Inflammatory macrophage treated with lipopolysaccharide for 1 hour (primary cell): Measurements from ENCODE around the gene MPP3.
A peak's percentile ranks its signal among the peaks of the same experiment; 100 is the strongest.
"Not testable (repeated sequence)": the region's sequence is repeated elsewhere in the genome, so short reads cannot be mapped to it uniquely, and the experiment has no call there.

Experiments used
- DNase-seq, 2 donors: peaks; one replicate each; pipeline ENCODE4 v3.0.0-alpha.2; 2020 to 2022

The MPP3 gene

DNA sequence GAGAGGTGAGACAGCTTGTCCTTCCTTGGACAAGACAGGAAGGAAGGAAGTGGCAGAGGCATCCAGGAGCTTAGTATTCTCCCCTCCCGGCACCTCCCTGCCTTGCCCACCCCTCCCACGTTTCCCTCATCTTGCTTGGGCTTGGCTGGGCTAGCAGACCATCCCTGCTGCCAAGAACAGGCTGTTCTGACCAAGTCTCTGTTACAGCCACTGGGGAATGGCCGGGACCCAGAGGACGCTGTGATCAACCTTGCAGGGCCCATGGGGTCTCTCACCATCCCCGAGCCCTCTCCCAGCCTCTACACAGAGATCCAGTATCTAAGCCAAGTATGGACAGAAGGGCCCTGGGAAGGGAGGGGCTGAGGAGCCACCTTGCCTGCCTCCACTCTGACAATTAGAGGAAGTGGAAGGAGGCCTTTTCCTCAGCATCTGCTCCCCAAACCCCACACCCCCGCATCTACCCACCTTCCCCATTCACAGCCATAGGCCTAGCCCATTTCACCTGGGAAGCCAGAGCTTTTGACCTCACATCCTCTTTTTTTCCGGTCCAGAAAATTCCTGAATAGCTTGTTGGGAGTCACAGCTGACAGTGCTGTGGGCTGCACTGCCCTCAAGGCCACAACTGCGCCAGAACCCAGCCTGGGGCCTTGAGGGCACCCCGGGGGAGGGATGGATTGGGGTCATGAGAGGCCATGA, 28.1 kb upstream of the MPP3 start:
- DNase-seq: no peak

DNA sequence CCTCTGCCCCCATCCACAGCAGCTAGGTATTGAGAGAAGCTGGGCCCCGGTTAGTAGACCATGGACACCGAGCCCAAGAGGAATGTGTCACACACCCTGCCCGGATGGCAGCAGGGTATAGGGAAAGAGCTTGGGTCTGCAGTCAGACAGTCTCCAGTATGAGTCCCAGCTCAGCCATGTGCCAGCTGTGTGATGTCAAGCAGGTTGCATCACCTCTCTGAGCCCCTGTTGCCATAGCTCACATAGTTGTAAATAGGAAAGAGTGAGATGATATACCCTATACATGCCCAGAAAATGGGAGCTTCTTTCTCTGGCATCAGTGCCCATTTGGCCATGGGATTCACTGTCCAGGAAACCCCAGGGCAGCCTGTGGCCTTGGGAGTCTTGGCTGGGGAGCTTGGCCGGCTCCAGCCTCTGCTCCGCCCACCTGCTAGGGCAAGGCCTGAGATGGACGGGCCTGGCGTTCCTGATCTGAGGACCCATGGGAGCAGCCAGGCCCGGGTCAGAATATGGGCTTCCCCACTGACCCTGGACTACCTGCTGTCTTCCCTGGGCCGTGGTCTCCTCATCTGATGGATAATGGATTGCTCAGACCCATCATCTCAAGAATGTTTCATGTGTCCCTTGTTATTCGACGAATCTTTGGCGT, 27.3 kb upstream of the MPP3 start:
- no peak for DNase-seq

DNA sequence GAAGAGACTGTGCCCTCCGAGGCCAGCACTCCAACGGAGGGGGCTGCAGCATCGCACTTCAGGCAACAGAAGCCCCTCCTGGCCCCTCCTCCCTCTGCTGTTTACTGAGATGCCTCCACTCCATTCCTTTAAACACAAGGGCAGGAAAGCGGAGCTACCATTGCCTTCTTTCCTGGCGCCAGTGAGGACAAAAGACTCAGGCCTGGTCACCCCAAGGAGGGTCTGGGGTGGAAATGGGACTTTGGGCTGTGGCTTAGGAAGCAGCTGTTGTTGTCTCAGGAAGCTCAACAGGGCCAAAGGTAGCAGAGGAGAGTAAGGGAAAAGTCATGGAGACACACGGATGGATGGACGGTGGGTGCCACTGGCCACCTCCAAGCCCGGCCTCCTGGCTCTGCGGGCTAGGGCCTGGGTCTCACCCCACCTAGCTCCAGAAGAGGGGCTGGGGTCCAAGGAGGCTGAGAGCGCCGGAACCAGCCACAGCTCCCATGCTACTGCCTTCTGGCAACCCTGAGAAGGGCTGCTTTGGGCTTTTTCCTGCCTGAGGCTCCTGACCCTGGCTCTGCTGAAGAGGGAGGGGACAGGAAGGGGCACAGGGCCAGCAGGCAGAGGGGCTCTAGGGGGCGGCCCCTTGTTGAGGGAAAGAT, 25.1 kb upstream of the MPP3 start:
- DNase-seq: no peak

DNA sequence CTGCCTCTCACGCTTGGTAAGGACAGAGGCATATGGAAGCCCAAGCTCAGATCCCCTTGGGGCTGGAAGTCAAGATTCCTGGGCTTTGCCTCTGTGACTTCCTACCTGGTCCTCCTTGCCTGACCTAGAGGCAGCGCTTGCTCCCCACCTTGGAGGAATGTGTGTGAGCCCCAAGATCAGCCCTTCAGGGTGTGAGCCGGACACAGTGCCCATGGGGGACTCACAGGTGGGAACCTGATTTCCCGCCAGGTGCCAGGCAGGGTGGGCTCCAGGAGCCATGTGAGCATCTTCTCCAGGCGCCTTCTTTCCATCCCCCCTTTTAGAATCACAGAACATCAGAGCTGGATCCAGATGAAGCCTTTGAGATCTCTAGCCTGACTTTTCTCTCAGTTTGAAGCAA, 24.2 kb upstream of the MPP3 start:
- no peak for DNase-seq

DNA sequence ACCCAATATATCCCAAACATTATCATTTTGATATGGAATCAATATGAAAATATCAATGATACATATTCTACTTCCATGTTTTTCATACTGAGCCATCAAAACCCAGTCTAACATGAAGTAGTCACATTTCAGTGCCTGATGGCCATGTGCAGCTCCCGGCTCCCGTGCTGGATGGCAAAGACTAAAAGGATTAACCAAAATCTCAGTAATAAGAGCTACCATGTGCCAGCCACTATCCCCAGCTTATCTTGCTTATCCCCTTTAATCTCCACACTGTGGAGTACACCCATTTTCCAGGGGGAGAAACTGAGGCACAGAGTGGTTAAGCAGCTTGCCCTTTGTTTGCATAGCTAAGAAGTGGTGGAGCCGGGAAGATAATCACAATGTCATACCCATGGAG, 23.2 kb upstream of the MPP3 start:
- no peak for DNase-seq

DNA sequence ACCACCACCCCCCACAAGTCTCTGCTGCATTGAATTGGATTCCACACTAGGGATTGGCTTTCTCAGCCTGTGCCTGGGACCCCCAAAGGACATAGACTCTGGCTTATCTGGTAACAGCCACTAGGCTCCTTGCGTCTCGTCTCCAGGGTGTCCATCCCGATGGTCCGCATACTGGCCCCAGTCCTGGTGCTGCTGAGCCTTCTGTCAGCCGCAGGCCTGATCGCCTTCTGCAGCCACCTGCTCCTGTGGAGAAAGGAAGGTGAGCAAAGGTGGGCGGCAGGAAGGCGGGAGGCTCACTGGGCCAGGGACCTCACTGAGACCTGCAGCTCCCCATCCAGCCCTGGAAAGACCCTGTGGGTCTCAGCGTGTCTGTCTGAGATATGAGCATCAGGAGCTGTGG, 22.1 kb upstream of the MPP3 start:
- no peak for DNase-seq

DNA sequence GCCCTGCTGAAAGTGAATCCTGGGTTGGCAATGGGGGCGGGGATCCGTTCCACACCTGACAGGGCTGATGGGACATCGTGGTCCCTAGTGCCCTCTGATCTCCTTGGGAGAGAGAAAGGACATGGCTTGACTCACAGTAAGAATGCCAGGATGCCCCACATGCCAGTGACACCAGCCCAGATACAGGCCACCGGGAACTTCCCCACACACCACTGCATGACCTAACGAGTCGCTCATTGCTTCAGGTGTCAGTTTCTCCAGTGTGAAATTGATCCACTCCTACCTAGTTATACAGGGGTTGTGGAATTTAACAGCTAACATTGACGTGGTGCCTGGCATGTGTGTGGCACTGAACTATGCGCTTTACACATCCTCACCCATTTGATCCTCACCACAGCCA, 21.6 kb upstream of the MPP3 start:
- no peak for DNase-seq

DNA sequence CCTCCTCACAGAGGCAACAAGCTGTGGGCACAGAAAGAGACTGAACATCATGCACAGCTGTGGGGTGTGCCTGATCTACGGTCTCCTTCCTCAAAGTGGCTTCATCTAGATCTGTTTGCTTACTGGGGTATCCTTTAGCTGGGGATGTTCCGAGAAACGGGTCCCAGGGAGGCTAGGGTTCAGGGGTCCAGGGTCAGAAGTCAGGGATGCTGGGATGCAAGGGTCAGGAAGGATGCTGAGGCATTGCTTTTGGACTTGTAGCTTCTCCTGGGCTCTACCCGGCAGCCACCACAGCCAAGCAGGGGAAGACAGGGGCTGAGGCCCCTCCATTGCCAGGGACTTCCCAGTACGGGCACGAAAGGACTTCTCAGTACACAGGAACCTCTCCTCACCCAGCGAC, 20.6 kb upstream of the MPP3 start:
- no peak for DNase-seq

DNA sequence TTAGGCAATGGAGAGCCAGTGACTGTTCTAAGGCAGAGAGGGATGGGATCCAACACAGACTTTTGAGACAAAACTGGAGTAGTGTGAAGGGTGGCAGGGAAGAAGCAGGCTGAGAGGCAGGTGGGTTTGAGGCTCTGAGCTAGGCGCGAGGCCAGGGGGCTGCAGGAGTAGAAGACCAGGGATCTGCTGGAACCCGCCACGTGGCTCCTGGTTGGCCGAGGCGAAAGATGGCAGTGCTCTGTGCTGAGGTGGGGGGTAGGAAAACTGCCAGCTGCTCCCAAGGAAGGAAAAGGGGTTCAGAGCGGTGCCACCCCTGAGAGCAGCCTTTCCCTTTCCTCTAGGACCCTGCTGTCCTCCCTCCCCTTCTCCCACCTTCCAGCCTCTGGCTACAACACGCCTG, 19.6 kb upstream of the MPP3 start:
- DNase-seq: no peak

DNA sequence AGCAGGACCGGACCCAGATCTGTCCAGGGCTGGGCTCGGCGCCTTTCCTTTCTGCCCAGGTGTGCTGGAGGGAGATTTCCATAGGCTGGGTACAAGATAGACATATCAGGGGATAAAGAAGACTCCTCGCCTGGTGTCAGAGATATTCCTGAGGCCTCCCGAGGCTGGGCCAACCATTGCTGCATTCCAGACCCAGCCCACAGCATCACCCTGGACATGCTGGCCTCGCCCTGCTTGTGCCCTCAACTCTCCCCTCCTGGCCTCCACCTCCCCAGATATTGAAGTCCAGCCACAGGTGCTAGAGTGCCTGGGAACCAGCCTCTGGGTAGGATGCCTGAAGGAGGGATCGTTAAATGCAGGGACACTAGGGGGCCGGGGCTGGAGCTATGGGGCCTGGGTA, 16.2 kb upstream of the MPP3 start:
- DNase-seq: no peak

DNA sequence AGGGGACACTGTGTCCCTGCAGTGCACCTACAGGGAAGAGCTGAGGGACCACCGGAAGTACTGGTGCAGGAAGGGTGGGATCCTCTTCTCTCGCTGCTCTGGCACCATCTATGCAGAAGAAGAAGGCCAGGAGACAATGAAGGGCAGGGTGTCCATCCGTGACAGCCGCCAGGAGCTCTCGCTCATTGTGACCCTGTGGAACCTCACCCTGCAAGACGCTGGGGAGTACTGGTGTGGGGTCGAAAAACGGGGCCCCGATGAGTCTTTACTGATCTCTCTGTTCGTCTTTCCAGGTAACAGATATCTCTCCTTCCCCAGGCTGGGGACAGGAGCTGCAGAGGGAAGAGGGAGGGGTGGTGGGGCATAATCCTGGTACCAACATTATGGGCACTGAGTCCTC, 15.7 kb upstream of the MPP3 start:
- no peak for DNase-seq

DNA sequence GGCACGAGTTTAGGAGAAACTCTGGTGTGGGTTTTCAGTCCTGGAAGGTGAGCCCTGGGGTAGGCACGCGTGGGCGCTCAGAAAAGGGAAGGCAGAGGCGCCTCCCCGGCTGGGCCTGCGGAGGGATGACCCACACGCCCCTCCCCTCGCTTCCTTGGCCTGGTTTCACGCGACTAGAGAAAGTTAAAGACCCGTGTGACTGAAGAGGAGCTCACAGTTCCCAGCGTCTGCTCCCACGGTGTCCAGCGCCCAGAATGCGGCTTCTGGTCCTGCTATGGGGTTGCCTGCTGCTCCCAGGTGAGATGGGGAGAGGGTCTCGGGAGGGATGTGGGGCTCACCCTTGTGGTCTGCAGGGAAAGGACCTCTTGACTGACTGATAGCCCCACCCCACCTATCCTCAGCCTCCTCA, 14.0 kb upstream of the MPP3 start, which contains the start of gene CD300LG:
TSS of gene CD300LG (plus strand) at position 214 of the 409 bp plus-strand sequence. CDS start at position 255, 41 bp downstream.
- peak; percentile 38 to 44 for DNase-seq

DNA sequence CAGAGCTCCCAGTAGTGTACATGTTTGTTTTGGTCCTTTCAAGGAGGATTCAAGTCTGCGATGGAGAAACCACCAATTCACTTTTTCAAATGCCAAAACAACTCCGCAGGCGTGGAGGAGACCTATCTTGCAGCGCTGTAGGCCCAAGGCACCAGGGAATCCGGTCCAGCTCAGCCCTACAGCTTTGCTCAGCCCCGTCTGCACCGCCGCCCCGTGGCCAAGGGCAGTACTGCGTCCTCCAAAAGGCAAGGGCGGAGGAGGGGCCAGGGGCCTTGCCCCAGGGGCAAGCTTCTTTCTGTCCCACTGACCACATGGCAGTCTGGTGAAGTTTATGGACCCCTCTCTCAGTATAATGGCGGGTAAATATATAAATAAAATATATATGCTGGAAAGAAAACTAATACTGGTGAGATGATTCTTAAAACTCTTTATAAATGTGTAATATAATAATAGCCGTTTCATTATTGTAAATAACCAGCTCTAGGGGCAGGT, 13.3 kb upstream of the MPP3 start:
- peak; percentile 44 to 91 for DNase-seq

DNA sequence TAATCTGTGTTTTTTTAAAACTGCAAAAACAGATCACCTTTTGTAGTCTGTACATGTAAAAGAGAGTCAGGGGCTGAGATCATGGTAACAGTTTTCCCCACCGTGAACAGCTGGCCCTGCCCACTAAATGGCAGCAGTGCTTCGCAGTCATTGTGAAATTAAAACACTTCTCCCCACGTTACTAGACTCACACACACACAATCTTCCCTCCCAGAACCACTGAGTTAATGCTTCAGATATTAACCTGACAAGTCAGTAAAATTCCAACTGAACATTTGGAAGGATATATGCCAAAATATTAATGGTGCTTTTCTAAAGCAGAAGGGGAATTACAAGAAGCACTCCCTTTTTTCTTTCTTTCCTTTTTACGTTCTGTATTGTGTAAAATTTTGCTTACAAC, 12.8 kb upstream of the MPP3 start:
- no peak for DNase-seq

DNA sequence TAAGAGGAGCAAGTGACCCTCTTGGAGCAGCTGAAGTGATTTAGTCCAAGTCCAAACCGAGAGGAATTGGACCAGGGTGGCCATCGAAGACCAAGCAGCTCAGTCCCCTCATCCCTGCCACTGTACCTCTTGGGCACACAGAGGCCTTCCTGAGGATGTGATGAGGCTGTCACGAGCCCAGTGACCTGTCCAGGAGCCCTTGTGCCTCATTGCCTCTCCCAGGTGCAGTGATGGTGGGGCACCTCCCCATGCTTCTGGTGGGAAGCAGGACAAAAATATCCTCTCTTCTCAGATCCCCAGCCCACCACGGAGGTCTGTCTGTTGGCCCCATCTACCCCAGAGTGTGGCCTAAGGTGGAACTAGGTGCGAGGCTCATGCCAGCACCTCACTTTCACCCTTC, 11.3 kb upstream of the MPP3 start:
- DNase-seq: no peak

DNA sequence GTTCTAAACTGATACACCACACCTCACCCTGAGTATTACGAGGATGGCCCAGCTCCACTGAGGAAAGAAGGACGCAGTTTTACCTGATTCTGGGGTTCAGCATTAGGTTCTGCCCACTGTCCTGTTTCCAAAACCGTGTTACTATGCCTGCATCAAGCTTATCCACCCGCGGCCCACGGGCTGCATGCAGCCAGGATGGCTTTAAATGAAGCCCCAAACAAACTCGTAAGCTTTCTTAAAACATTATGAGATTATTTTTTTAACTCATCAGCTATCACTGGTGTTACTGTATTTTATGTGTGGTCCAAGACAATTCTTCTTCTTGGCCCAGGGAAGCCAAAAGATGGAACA, 10.0 kb upstream of the MPP3 start:
- no peak for DNase-seq

DNA sequence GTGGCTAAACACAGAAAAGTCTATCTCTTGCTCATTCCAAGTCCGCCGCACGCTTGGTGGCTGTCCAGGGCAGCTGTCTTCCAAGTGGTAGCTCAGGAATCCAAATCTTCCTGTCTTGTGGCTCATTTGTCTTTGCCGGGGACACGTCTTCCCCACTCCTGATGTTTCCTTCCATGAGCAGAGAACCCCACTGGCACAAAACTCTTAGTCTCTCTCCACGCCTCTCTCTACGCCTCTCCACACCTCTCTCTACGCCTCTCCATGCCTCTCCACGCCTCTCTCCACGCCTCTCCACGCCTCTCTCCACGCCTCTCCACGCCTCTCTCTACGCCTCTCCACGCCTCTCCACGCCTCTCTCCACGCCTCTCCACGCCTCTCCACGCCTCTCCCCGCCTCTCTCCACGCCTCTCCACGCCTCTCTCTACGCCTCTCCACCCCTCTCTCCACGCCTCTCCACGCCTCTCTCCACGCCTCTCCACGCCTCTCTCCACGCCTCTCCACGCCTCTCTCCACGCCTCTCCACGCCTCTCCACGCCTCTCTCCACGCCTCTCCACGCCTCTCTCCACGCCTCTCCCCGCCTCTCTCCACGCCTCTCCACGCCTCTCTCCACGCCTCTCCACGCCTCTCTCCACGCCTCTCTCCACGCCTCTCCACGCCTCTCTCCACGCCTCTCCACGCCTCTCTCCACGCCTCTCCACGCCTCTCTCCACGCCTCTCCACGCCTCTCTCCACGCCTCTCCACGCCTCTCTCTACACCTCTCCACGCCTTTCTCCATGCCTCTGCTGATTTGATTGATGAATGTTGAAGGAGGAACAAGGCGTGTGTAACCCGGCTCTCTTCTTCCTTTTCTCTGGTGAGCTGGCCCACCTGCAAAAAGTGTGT, 9.4 kb upstream of the MPP3 start:
- DNase-seq: not testable (repeated sequence)

DNA sequence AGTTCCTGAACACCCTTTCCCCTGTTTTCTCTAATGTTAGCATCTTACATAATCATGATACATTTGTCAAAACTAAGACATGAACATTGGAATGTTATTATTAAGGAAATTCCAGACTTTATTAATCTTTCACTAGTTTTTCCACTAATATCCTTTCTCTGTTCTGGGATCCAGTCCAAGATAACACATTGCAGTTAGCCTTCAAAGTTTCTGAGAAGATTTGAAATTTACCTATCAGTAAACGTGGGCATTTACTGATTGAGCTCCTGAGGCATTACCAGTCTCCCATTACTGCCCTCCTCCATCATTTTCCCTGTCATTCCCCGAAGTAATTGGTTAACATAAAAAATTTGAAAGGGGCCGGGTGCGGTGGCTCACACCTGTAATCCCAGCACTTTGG, 8.3 kb upstream of the MPP3 start:
- DNase-seq: no peak

DNA sequence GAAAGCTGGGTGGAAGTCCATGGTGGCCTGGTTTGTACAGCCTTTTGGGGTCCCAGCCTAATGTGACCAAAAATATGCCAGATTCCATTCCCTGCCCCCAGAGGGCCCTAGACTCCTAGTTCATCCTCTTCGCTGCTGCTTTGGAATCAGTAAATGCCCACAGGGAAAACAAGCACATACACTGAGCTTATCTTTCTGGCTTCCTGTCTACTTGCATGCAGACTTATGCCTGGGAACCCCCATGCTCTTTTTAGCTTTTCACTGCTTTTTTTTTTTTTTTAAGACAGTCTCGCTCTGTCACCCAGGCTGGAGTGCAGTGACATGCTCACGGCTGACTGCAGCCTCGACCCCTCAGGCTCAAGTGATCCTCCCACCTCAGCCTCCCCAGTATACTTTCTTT, 7.9 kb upstream of the MPP3 start:
- DNase-seq: no peak

DNA sequence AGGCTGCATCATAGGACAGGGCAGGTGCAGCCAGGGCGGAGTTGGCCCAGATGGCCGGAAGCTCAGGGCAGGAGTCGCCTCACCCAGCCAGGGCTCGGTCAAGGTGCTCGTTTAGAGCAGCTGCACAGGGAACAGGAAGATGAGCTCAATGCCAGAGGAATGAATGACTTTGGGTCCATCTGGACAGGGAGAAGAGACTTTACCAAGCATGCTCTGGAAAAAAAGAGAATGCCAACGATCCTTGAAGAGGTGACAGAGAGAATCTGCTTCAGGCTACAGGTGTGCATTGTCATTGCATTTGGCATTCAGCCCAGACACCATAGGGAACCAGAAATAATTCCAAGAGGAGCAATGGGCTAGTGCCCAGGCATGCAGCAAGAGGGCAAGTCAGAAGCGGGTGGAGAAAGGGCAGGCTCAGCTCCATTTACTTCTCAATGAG, 6.7 kb upstream of the MPP3 start:
- DNase-seq: no peak

DNA sequence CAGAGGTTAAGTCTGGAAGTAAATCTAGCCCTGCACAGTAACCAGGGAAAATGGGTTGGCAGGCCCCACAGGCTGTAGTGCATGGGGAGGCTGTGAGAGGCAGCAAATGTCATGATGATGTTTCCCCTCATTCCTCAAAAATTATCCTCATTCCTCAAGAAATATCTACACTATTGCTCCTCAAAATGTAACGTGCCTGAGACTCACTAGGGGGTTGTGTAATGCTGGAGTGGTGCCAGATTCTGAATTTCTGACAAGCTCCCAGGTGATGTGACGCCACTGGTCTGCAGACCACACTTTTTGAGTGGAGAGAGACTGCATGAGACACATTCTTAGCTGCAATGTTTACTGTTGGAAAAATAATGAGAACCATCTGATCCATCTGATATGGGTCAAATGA, 1.2 kb upstream of the MPP3 start:
- DNase-seq: no peak

DNA sequence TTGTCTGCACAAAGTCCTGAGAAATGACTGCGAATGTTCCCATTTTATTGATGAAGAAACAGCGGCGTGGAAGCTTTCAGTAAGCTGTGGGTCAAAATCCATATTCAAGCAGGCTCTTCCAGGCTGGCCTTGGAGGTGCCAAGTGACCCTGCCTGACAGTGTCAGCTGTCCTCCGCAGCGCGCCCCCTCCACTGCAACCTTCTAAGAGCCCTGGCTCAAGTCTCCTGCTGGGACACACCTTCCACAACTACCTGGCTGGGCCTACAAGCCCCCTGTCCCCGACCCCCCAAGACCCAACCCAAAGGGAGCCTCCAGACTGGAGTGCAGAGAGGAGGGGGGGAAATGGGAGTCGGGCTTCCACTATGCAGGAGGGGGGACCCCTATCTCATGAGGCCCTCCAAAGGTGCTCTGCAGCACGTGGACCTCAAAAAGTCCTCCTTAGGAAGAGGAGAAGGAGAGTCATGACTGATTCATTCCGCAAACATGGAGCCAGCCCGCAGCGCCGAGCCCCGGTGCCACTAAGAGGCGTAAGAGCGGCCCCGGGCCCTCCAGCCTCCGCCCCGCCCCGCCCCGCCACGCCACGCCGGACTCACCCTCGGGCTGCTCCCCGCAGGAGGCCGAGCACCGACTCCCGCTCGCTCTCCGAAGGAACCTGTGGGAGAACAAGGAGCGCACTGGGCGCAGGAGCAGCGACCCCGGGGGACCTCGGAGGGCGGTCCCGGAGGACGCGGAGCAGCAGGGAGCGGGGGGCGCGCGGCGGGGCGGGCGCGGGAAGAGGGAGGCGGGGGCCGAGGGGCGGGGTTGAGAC, 574 bp downstream of the MPP3 start:
- DNase-seq: peak in 1 of 2 donors; percentile 15
